ENCODE measurements around the gene ANXA6. TPM values are rescaled to one million over a fixed set of nuclear protein-coding genes. Genes with fewer than 3 reads are reported as not detected.

Gene ANXA6
- total and polyA plus RNA-seq, 2 donors from 2014 or later, result 107 to 183 TPM

GRCh38 chr5:151173711-151174611, 16.4 kb upstream of the ANXA6 start:
- H3K36me3 ChIP-seq (ENCODE audit: control insufficient read depth in 2 of 3, insufficient read depth in 3 of 3, low read length in 3 of 3), result no peaks in the 10 kb centered on the region
- H3K27me3 ChIP-seq (ENCODE audit: control insufficient read depth, insufficient read depth, low read length), result no peaks in the 10 kb centered on the region
- FAIRE-seq (no peak), DNase-seq (no peak)
- no peak overlapping the region for H3K9ac ChIP-seq (ENCODE audit: low read length in 3 of 3)
- intact Hi-C loops (cut with DNase I), result no loop called here
- H3K4me3 ChIP-seq (ENCODE audit: low read length in 3 of 3), result no peak overlapping the region
- H3K4me1 ChIP-seq (ENCODE audit: control insufficient read depth in 2 of 3, insufficient read depth in 2 of 3, low read depth in 1 of 3, low read length in 3 of 3), result no peaks in the 10 kb centered on the region
- no peaks in the 10 kb centered on the region for H3K9me3 ChIP-seq (ENCODE audit: control insufficient read depth in 2 of 3, insufficient read depth in 1 of 3, low read length in 3 of 3)
- no peak overlapping the region for H3K27ac ChIP-seq (ENCODE audit: low read depth in 2 of 2, low read length in 2 of 2)
- no peak for TF ChIP-seq CTCF (IDR thresholded peaks at IDR 0.05; ENCODE audit: borderline replicate concordance, extremely low read depth, insufficient read depth)

GRCh38 chr5:151171529-151171928, 13.9 kb upstream of the ANXA6 start:
- H3K9ac ChIP-seq (ENCODE audit: low read length in 3 of 3), result no peak overlapping the region
- no peak overlapping the region for H3K27ac ChIP-seq (ENCODE audit: low read depth in 2 of 2, low read length in 2 of 2)
- intact Hi-C loops (cut with DNase I), result no loop called here
- no peaks in the 10 kb centered on the region for H3K27me3 ChIP-seq (ENCODE audit: control insufficient read depth, insufficient read depth, low read length)
- no peaks in the 10 kb centered on the region for H3K9me3 ChIP-seq (ENCODE audit: control insufficient read depth in 2 of 3, insufficient read depth in 1 of 3, low read length in 3 of 3)
- DNase-seq, result no peak
- H3K36me3 ChIP-seq (ENCODE audit: control insufficient read depth in 2 of 3, insufficient read depth in 3 of 3, low read length in 3 of 3), result no peaks in the 10 kb centered on the region
- H3K4me1 ChIP-seq (ENCODE audit: control insufficient read depth in 2 of 3, insufficient read depth in 2 of 3, low read depth in 1 of 3, low read length in 3 of 3), result no peaks in the 10 kb centered on the region
- no peak for TF ChIP-seq CTCF (IDR thresholded peaks at IDR 0.05; ENCODE audit: borderline replicate concordance, extremely low read depth, insufficient read depth)
- no peak for FAIRE-seq
- H3K4me3 ChIP-seq (ENCODE audit: low read length in 3 of 3), result no peak overlapping the region

- FAIRE-seq, result no peak
Measured at GRCh38 chr5:151168602-151169344, 11.2 kb upstream of the ANXA6 start.

More at GRCh38 chr5:151168602-151169344, 11.2 kb upstream of the ANXA6 start:
- Histone ChIP-seq H3K4me1 (ENCODE audit: control insufficient read depth in 2 of 3, insufficient read depth in 2 of 3, low read depth in 1 of 3, low read length in 3 of 3) (no peaks in the 10 kb centered on the region), H3K27me3 (ENCODE audit: control insufficient read depth, insufficient read depth, low read length) (no peaks in the 10 kb centered on the region), H3K27ac (ENCODE audit: low read depth in 2 of 2, low read length in 2 of 2) (no peak overlapping the region), H3K9ac (ENCODE audit: low read length in 3 of 3) (no peak overlapping the region), H3K4me3 (ENCODE audit: low read length in 3 of 3) (no peak overlapping the region), H3K9me3 (ENCODE audit: control insufficient read depth in 2 of 3, insufficient read depth in 1 of 3, low read length in 3 of 3) (no peaks in the 10 kb centered on the region), H3K36me3 (ENCODE audit: control insufficient read depth in 2 of 3, insufficient read depth in 3 of 3, low read length in 3 of 3) (no peaks in the 10 kb centered on the region)
- no peak for TF ChIP-seq CTCF (IDR thresholded peaks at IDR 0.05; ENCODE audit: borderline replicate concordance, extremely low read depth, insufficient read depth)
- intact Hi-C loops (cut with DNase I), result no loop called here
- DNase-seq, result no peak

Data from kidney (tissue), 14 donors.